GM18909 (cell line): ENCODE measurements around the gene TSHR.
"Not testable (repeated sequence)": the region's sequence is repeated elsewhere in the genome, so short reads cannot be mapped to it uniquely, and the experiment has no call there.

Source experiments
- ATAC-seq: cut with Tn5 transposase; IDR thresholded peaks from one replicate; pipeline ENCODE4 v1.9.1; 2021; ENCODE audit warnings: mild to moderate bottlenecking; ENCODE audit not compliant: unreplicated experiment, poor library complexity

Gene TSHR

DNA sequence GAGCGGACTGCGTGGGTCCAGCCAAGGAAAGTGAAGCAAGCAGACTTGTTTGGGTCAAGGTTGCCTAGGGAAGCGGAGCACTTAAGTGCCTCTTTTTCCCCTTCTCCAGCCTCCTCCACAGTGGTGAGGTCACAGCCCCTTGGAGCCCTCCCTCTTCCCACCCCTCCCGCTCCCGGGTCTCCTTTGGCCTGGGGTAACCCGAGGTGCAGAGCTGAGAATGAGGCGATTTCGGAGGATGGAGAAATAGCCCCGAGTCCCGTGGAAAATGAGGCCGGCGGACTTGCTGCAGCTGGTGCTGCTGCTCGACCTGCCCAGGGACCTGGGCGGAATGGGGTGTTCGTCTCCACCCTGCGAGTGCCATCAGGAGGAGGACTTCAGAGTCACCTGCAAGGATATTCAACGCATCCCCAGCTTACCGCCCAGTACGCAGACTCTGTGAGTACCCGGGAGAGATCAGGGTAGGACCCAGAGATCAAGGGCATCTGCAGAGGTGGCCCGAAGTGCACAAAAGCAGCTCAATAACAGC lies at the start of gene TSHR:
TSS of gene TSHR (plus strand) at position 206 of the 526 bp plus-strand sequence. CDS start at position 266, 60 bp downstream.
- no peak for ATAC-seq

DNA sequence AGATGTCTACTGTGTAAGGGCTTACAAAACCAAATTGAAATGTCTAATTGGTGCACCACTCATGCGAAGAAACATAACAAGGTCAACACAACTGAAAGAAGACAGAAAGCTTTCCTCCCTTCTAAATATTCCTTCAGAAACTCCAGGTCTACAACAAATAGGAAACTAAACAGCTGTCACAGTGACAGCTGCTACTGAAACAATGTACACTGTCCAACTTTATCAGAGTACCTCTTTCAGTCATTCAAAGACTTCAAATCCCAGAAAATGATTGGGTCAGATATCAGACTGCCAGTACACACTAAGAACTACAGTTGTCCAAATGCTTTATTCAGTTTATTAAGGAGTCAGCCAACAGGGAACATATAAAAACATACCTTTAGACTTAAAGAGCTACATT lies 49.1 kb upstream of the TSHR start:
- no peak for ATAC-seq

- ATAC-seq: no peak
Observed at GRCh38 chr14:80906946-80907345, 48.5 kb upstream of the TSHR start.

GRCh38 chr14:80912013-80912412 lies 43.4 kb upstream of the TSHR start:
- not testable (repeated sequence) for ATAC-seq

- ATAC-seq: no peak
Observed at GRCh38 chr14:80919622-80920021, 35.8 kb upstream of the TSHR start.

DNA sequence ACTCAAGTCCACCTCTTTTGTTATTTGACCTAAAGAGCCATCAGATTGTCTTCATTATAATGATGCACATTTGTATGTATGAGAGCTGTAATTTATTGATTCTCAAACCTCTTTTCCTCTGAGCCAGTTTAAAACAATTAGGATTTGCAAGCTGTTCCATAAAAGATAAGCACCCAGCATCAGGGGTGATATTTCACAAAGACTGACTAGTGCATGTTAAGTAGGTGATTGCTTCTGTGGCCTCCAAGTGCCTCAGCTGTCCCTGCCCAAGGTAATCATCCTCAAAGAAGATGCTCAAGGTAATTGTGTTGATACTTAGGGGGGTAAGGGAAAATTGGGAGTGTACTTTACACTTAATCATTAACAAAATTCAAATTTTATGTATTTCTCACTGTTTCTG lies 32.1 kb upstream of the TSHR start:
- ATAC-seq: no peak

DNA sequence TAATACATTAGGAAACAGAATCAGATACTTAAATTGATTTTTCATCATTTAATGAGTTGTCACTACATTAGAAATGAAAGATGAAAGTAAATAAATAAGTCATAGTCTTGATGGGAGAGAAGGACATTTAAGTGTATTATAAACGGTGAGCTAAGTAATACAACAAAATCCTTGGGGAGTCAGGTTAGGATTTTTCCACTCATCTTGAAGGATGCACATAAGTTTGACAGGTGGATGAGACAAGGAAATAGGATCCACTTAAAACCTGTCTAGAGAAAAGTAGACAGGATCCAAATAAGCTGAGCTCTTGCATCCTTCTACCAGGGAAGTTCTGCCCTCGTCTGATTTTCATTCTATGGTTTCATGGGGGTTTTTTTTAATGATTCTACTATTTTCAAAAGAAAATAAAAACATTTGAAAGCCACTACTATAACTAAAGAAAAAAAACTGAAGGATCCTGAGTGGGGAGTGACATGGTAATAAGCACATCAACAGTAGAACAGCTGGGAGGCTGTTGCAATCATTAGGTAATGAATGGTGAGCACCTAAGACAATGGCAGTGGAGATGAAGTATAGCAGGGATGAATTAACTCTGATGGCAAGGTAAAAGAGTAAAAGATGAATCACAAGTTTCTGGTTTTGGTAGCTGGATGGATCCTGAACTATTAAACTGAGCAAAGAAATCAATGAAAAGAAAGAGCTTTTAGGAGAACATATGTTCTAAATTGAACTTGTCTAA lies 30.9 kb upstream of the TSHR start:
- ATAC-seq: no peak

- ATAC-seq: no peak
Observed at GRCh38 chr14:80926397-80927082, 28.9 kb upstream of the TSHR start.

DNA sequence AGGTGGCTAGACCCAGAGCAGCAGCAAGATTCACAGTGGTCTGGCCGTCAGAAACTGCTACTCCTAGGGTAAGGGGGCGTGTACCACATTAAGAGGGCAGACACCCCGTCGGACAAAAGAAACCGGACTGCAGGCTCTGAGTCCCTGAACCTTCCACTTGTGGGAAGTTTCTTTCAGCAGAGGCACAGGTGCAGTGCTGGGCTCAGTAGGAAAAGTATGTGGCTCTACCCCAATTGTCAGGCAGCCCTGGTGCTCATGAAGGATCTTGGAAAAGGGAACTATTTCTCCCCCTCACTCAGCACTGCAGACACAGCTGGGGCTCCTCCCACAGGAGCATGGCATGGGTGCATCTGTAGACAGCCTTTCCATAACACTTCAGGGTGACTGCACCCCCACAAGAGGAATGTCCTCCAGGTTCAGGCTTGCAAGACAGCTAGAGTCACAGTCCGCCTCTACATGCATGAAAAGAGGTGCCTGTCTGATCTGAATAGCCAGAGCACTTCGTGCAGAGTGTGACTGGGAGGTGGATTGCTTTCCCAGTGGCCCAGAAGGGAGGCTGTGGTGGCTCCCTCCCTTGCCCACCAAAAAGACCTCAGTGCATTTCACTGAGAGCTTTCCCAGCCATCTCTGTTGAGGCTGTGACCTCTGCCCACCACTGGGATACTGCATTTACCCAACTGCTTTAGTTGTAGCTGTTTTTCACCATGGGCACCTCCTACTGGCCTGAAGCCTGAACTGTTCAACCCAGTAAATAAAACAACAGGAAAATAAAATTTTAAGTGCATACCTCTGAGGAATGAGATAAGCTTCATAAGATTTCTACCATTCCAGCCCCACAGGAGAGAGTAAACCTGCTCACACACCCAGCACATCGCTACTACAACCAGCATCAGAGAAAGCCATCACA lies 28.1 kb upstream of the TSHR start:
- ATAC-seq: no peak

GRCh38 chr14:80930095-80930494 lies 25.3 kb upstream of the TSHR start:
- ATAC-seq: peak; percentile 28

DNA sequence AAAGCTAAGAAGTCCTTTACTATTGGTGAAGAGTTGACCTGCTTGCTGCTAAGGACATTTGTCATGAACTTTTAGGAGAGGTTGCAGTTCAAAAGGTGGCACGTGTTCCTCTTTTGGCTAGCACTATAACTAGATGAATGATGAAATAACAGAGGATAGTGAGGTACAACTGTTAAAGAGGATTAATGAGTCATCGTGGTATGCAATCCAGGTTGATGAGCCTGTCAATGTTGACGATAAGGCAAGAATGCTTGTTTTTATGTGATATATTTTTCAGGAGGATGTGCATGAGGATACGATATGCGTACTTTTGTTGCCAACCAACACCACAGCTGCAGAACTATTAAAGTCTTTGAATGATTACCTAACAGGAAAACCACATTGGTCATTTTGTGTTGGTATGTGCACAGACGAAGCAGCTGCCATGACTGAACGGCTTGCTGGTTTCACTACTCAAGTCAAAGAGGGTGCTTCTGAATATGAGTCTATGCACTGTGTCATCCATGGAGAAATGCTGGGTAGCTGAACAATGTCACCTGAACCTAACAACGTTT lies 24.5 kb upstream of the TSHR start:
- peak; percentile 97 for ATAC-seq

DNA sequence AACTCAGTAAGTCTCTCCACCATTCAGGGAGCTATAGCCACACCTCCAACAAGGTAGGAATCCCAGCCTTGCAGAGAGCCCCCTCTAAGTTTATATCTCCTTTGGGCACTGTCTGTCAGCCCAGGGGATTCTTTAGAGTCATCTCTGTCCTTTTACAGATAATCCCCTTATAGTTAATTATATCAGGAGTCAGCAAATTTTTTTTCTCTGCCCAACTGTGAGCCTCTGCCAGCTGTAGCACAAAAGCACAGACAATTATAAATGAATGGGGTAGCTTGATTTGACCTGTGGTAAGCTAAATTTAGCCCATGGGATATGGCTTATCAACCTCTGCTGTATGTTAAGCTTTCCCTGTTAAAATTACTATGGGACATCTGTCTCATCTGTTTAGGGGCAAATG lies 22.1 kb upstream of the TSHR start:
- no peak for ATAC-seq

DNA sequence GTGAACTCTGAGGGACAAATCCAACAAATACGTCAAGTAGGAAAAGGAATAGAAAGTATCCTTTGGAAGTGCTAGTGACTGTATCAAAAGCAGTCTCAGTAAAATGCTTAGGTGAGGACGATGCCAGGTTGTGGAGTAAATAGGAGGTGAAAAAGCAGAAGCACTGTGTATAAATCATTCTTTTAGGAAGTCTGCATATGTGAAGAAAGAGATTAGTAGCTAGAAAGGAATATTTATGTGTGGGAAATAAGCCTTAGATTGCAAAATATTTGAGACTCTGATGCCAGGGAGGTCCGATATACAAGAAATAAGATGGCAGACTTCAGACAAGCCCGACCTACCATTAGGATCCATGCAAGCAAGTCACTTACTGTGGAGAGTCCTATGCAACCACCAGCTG lies 21.7 kb upstream of the TSHR start:
- no peak for ATAC-seq

DNA sequence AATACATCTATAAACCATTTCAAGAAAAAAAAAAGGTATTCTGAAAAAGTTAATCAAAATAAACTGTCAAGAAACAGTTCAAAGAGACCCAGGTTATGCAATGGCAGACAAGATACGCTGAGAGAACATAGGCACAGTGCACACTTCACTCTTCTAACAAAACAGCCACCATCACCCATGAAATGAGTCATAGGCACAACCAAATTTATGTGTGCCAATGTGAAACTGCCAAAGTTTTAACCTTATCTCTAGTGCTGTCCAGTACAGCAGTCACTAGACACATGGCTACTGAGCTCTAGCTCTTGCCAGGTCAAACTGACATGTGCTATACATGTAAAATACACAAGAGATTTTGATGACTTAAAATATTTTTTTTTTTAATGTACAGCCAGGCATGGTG lies 15.3 kb upstream of the TSHR start:
- ATAC-seq: peak; percentile 31

GRCh38 chr14:80941241-80942185 lies 13.9 kb upstream of the TSHR start, which contains the start of gene CEP128:
Gene CEP128, minus strand, starts transcription at chr14:80941738.
- ATAC-seq: peak; percentile 98

- ATAC-seq: peak; percentile 11
Observed at GRCh38 chr14:80942191-80942600, 13.2 kb upstream of the TSHR start.

DNA sequence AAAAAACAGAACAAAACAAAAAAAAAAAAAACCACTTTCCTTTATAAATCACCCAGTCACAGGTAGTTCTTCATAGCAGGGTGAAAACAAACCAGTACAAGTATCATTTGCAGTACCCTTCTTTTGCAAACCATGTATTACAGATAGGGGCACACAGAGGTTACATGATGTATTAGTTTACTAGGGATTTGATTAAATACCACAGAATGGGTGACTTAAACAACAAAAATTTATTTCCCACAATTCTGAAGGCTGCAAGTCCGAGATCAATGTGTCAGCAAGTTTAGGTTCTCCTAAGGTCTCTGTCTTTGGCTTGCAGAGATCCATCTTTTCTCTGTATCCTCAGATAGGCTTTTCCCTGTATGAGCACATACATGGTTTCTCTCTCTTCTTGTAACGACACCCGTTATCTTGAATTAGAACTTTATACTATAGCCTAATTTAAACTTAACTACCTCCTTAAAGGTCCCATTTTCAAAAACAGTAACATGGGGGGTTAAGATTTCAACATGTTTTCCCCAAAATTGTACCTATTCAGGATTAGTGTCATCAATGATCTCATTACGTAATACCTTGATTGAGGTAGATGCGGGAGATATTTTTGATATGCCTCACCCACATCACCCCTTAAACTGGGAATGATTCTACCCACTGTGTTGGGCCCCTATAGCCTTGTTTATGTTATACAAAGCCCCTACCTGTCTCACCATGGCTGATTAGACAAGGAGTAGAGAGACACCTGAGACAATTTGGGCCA lies 10.4 kb upstream of the TSHR start:
- no peak for ATAC-seq

DNA sequence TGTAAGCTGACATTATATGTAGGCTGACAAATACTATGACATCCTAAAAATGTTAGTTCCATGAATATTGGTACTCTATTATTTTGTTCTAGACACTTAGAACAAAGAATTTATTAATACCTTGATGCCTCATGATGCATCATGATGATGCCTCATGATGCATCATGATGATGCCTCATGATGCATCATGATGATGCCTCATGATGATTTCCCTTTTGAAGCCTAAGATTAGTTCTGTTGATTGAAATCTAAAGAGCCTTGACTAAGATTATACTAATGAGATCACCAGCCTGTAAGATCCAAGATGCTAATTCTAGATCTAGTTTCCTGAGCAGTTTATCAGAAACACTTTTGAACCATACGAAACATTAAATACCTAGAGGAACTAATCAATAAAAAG lies 9.2 kb upstream of the TSHR start:
- ATAC-seq: no peak
